GM12865 (cell line): ENCODE results near the gene SPN.

Experiments used
- DNase-seq: peaks from one replicate; pipeline ENCODE4 v3.0.0; 2010; ENCODE audit warnings: low read depth
- H3K4me3 ChIP-seq: 2 replicates; pipeline ENCODE4 v1.5.1; 2011; ENCODE audit warnings: mild to moderate bottlenecking, low read depth, low read length, control low read depth
- CTCF ChIP-seq: IDR thresholded peaks from 2 replicates; pipeline ENCODE4 v1.5.1; 2011; ENCODE audit warnings: low read length, control low read depth, low read depth, inconsistent platforms; ENCODE audit not compliant: insufficient read depth; ENCODE audit errors: missing control alignments

SPN gene

GRCh38 chr16:29668267-29668666, 5.2 kb downstream of the SPN start:
- no peak overlapping the region for H3K4me3 ChIP-seq
- no peak for DNase-seq
- no peak for TF ChIP-seq CTCF

- TF ChIP-seq CTCF, result no peak
- no peak for DNase-seq
- H3K4me3 ChIP-seq, result no peak overlapping the region
Observed at GRCh38 chr16:29673501-29673900, 10.5 kb downstream of the SPN start.

- DNase-seq, result no peak
- no peak overlapping the region for H3K4me3 ChIP-seq
- no peak for TF ChIP-seq CTCF
Observed at GRCh38 chr16:29674188-29674587, 11.1 kb downstream of the SPN start.

GRCh38 chr16:29675811-29676643, 13.0 kb downstream of the SPN start:
- DNase-seq, result peak; percentile 57
- TF ChIP-seq CTCF, result no peak
- no peak overlapping the region for H3K4me3 ChIP-seq

GRCh38 chr16:29676989-29677785, 14.1 kb downstream of the SPN start:
- no peak for DNase-seq
- no peak overlapping the region for H3K4me3 ChIP-seq
- TF ChIP-seq CTCF, result no peak

- H3K4me3 ChIP-seq, result peak within 1 kb of the TSS; percentile 63
- TF ChIP-seq CTCF, result no peak
- peak; percentile 76 for DNase-seq
Observed at GRCh38 chr16:29678691-29679267, 15.7 kb downstream of the SPN start, which contains the start of gene QPRT. Gene QPRT, plus strand, starts transcription at chr16:29679180. Its CDS starts 18 bp downstream, at chr16:29679198.
